GM21723 (cell line): Measurements from ENCODE around the gene KLF5.

Experiments
- ATAC-seq: cut with Tn5 transposase; IDR thresholded peaks from one replicate; pipeline ENCODE4 v1.9.1; 2021; ENCODE audit warnings: mild to moderate bottlenecking, moderate library complexity; ENCODE audit not compliant: unreplicated experiment

Gene KLF5

GRCh38 chr13:73059460-73060250, 850 bp downstream of the KLF5 start:
- ATAC-seq: peak; percentile 43

DNA sequence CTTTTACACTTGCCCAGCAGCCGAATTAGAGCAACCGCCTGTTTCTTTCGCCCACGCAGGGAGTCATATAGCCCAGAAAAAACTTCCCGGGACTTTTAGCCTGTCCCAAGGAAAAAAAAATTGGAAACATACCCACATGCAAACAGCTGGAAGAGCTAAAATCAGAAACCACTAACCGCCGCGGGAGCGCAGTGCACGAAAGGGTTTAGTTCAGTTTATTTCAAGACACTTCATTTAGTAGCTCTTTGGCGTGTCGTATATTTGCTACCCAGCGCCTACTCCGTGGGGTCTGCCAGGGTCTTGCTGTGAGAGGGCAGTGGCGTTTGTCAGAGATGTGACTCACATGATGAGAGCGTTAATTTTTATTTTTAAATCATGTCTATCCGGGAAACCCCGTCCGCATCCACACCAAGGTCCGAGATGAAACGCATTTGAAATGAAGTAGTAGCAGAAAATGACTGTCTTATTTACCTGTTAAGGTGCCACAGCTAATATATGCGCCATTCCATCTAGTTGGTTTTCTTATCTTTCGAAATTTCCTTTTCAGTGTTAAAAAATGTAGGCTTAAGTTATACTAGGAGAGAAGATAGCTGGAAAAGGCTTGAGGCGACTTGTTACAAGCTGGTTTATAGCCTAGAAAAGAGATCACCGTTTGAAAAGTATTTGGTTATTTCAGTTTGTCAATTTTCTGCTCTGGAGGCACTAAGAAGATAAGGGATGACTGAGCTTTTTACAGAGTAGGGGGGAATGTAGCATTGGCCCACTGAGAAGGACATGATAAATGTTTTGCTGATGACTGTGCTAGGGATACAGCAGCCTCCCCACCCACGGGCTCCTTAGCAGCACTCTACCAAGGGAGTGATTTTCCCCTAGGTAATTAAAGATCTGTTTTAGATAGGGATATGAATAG, 1.7 kb downstream of the KLF5 start:
- ATAC-seq: no peak

- no peak for ATAC-seq
These were observed 2.7 kb downstream of the KLF5 start for GRCh38 chr13:73061473-73061872.

DNA sequence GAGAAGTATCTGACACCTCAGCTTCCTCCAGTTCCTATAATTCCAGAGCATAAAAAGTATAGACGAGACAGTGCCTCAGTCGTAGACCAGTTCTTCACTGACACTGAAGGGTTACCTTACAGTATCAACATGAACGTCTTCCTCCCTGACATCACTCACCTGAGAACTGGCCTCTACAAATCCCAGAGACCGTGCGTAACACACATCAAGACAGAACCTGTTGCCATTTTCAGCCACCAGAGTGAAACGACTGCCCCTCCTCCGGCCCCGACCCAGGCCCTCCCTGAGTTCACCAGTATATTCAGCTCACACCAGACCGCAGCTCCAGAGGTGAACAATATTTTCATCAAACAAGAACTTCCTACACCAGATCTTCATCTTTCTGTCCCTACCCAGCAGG, 3.1 kb downstream of the KLF5 start:
- ATAC-seq: no peak

- ATAC-seq: no peak
These were observed 3.7 kb downstream of the KLF5 start for GRCh38 chr13:73062468-73062867.

- ATAC-seq: no peak
These were observed 4.4 kb downstream of the KLF5 start for GRCh38 chr13:73063166-73063565.

DNA sequence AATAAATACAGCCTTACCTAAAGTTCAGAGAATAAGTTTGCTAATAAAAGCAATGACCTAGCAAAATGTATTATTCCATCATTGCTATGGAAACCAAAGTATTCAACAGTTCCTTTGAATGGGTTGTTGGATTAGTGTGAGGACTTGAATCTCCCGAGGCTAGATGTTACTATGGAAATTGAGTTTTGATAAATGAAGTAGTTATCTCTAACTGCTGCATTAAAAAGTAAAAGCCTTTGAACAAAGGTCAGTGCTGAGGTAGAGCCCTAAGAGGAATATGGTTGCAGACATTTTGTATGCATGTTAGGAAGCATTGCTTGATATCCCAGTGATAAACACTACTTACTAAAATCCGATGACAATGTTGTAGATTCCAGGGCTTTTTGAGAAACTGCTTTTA, 6.2 kb downstream of the KLF5 start:
- ATAC-seq: no peak

- no peak for ATAC-seq
These were observed 7.0 kb downstream of the KLF5 start for GRCh38 chr13:73065665-73066340.

- no peak for ATAC-seq
These were observed 10.5 kb downstream of the KLF5 start for GRCh38 chr13:73069206-73069805.

- no peak for ATAC-seq
These were observed 11.8 kb downstream of the KLF5 start for GRCh38 chr13:73070451-73071098.

DNA sequence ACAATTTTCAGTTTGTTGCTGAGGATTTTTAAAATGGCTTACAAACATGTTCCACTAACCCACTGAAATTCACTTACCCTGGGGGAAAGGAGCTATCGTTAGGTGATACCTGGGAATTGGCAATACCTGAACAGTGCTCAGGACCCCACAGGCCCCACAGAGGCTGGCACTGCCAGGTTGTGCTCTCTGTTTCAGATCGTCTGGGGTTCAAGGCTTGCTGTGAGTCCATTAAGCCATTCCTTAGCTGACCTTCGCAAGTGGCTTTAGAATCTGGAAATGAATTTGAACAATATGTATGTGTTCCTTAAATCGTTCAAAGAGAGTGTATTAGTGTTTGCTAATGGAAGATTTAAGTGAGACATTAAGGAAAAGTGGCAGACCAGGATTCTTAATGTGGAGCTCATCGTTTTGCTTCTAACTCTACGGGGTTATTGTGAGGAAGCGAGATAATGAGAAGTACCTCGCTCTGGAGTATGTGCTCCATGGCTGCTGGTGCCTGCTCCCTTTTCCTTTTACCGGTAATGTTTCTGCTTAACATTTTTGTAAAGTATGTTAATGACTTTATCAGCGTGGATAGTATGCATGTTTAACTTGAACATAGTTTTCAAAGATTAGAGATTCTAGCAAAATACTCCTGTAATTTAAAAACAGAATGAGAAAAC, 13.6 kb downstream of the KLF5 start:
- ATAC-seq: no peak

DNA sequence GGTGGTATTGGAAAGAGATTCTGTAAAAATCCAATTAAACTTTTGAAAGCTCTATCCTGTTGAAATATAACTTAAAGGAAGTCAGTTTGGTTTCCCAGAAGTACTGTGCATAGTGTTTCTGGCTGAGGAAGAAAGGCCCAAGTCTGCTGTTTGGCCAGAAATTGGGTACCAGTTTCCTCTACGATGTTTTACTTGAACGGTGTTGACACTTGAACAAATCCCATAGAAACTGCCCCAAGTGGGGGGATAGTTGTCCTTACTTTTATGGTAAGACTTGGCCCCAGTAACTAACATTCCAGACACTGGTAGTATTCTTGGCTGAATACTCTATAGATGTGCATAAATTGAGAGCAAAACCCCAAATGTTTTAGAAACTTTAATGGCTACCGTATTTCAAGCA, 14.2 kb downstream of the KLF5 start:
- no peak for ATAC-seq

GRCh38 chr13:73074014-73074413, 15.2 kb downstream of the KLF5 start:
- ATAC-seq: peak; percentile 47

GRCh38 chr13:73074926-73075325, 16.1 kb downstream of the KLF5 start:
- no peak for ATAC-seq

- ATAC-seq: no peak
These were observed 16.7 kb downstream of the KLF5 start for GRCh38 chr13:73075546-73075945.

DNA sequence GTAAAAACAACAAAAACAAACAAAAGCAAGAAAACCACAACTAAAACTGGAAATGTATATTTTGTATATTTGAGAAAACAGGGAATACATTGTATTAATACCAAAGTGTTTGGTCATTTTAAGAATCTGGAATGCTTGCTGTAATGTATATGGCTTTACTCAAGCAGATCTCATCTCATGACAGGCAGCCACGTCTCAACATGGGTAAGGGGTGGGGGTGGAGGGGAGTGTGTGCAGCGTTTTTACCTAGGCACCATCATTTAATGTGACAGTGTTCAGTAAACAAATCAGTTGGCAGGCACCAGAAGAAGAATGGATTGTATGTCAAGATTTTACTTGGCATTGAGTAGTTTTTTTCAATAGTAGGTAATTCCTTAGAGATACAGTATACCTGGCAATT, 17.1 kb downstream of the KLF5 start:
- no peak for ATAC-seq

DNA sequence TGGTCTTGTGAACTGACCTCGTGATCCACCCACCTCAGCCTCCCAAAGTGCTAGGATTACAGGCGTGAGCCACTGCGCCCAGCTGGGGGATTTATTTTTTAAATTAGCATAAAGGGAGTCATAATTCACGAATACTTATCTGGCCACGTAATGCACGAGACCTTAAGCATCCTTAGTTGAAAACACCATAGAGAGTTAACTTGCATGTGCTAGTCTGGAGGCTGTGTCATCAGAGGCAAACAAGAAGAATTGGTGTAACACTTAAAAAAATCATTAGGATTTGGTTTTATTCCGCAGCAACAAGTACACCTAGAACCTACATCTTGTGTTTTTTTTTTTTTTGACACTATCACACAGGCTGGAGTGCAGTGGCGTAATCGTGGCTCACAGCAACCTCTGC, 19.1 kb downstream of the KLF5 start:
- ATAC-seq: no peak

- no peak for ATAC-seq
These were observed 20.6 kb downstream of the KLF5 start for GRCh38 chr13:73079359-73079758.

DNA sequence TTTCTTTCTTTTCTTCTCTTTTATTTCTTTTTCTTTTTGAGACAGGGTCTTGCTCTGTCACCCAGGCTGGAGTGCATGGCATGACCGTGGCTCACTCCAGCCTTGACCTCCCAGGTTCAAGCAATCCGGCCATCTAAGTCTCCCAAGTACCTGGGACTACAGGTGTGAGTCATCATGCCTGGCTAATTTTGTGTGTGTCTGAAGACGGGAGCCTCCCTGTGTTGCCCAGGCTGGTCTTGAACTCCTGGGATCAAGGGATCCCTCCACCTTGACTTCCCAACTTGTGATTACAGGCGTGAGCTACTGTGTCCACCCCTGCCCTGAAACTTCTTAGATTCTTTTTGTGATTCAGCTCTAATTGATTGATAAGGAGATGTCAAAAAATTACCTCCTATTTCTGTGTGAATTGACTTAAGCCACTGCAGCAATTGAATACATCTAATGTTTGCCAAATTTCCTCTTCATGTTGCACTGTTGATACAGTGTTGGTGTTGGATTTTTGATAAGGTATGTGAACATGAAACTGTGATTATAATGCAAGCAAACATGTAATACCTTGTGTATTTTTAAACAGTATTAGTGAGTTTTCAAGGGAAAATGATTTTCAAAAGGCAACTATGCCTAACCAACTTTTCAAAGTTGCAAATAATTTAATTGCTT, 22.6 kb downstream of the KLF5 start:
- no peak for ATAC-seq

DNA sequence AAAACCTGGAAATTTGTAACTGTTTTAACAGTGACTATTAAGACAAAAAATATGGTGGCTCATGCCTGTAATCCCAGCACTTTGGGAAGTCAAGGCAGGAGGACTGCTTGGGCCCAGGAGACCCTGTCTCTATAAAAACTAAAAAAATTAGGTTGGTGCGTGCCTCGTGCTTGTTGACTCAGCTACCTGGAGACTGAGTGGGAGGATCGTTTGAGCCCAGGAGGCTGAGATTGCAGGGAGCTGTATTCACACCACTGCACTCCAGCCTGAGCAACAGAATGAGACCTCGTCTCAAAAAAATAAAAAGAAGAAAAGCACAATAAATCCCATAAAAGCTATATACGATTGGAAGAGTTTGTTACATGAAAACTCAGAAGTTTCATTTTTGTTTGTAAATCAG, 23.7 kb downstream of the KLF5 start:
- no peak for ATAC-seq
